Measurements from ENCODE around the gene RHNO1.
A peak's percentile ranks its signal among the peaks of the same experiment; 100 is the strongest.

Gene RHNO1

DNA sequence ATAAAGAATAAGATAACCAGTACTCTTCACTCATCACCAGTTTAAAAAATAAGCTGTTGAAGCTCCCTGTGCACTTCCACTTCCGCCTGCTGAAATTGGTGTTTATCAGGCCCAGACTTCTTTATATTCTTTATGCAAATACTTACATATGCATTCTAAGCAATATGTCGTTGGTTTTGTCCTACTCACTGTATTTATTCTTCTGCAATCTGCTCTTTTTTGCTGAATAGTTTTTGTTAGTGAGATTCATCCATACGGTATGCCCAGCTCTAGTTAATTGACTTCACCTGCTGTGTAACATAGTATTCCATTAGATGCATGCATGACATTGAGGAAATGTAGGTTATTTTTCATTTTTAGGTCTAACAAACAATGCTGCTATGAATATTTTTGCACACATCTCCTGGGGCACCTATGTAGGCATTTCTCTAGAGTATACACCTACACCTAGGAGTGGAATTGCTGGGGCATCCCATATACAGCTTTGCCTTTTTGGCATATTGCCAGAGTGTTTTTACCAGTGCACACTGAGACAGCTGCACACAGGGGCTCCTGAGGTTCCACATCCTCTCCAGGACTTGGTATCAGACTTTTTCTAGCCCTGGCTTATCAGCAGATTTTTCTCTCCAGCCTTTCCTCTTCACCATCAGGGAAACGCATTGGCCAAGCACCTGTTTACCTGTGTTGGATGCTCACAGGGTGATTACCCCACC is 41.2 kb upstream of the RHNO1 start:
- no peak for DNase-seq (ENCODE audit: extremely low read depth, low read depth)
- H3K4me3 ChIP-seq (replicated peaks; ENCODE audit: low read depth, low read length): no peak overlapping the region
- TF ChIP-seq, protein P1, sequence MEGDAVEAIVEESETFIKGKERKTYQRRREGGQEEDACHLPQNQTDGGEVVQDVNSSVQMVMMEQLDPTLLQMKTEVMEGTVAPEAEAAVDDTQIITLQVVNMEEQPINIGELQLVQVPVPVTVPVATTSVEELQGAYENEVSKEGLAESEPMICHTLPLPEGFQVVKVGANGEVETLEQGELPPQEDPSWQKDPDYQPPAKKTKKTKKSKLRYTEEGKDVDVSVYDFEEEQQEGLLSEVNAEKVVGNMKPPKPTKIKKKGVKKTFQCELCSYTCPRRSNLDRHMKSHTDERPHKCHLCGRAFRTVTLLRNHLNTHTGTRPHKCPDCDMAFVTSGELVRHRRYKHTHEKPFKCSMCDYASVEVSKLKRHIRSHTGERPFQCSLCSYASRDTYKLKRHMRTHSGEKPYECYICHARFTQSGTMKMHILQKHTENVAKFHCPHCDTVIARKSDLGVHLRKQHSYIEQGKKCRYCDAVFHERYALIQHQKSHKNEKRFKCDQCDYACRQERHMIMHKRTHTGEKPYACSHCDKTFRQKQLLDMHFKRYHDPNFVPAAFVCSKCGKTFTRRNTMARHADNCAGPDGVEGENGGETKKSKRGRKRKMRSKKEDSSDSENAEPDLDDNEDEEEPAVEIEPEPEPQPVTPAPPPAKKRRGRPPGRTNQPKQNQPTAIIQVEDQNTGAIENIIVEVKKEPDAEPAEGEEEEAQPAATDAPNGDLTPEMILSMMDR (IDR thresholded peaks at IDR 0.05; ENCODE audit: low read depth, low read length, missing control alignments): no peak

DNA sequence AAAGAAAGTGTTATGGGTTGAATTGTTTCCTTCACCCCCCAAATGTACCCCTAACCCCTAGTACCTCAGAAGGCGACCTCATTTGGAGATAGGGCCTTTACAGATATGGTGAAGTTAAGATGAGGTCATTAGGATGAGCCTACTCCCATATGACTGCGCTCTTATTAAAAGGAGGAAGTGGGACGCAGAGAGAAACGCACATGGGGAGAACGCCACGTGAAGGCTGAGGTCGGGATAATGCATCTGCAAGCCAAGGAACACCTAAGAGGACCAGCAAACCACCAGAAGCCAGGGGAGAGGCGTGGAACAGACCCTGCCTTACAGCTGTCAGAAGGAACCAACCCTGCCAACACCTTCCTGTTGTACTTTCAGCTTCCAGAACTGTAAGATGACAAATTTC is 40.4 kb upstream of the RHNO1 start:
- TF ChIP-seq, protein P1 (IDR thresholded peaks at IDR 0.05; ENCODE audit: low read depth, low read length, missing control alignments): no peak
- DNase-seq (ENCODE audit: extremely low read depth, low read depth): no peak
- no peak overlapping the region for H3K4me3 ChIP-seq (replicated peaks; ENCODE audit: low read depth, low read length)

DNA sequence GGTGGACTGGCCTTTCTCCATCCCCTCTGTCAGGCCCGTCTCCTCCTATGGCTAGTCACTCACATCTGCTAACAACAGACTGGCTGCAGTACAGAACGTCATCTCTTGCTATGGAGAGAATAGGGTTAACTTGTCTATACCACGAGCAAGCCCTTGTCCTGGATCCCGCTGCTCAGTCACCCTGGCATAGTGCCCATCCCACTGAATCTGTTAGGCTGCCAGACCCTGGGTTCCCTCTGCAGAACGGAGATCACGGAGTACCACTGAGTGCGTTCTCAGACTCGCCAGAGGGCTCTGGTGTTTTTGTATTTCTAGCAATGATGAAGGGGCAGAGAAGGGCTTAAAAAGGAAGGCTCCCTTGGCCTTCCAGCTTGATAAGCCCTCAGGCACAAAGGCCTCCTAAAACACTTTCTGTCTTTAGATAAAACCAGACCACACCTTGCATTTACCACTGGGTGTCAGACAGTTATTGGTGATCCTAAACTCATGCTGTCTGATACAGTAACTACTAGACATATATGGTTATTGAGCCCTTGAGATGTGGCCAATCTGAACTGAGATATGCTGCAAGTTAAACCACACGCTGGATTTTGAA is 35.9 kb upstream of the RHNO1 start:
- no peak overlapping the region for H3K4me3 ChIP-seq (replicated peaks; ENCODE audit: low read depth, low read length)
- TF ChIP-seq, protein P1 (IDR thresholded peaks at IDR 0.05; ENCODE audit: low read depth, low read length, missing control alignments): no peak
- no peak for DNase-seq (ENCODE audit: extremely low read depth, low read depth)

DNA sequence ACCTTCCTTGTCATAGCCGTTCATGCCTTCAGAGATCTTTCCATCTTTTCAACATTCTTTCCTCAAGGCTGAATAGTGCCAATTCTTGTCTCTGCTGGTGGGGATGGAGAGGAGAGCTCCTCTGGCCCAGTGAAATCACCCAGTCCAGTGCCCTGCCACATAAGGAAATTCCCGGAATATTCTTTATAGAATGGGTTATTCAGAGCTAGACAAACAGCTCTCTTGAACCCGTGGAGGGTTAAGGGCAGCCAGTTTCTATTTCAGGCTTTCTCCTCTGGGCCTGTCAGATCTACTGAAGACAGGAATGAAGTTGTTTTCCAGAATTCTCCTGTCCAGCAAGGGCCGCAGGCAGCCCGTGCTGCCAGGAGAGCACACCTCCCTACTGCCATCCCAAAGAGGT is 34.1 kb upstream of the RHNO1 start:
- no peak for DNase-seq (ENCODE audit: extremely low read depth, low read depth)
- TF ChIP-seq, protein P1 (IDR thresholded peaks at IDR 0.05; ENCODE audit: low read depth, low read length, missing control alignments): no peak

DNA sequence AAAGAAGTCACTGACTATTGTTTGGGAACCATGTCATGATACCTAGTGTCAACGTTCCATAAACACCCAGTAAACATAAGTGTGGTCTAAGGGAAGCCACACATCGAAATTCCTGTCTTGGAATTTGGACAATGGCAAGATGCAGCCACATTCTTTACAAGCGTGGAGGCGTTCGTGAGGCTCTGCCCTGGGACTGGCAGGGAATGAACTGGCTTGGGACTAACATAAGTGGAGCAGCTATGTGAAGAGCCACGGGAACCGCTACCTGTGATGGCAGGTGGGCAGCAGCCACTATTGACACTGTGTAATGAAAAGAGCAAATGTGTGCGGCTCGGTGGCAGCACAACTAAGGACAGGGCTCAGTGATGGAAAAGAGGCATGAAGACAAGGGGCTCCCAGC is 32.2 kb upstream of the RHNO1 start:
- H3K4me3 ChIP-seq (replicated peaks; ENCODE audit: low read depth, low read length): no peak overlapping the region
- TF ChIP-seq, protein P1 (IDR thresholded peaks at IDR 0.05; ENCODE audit: low read depth, low read length, missing control alignments): no peak
- no peak for DNase-seq (ENCODE audit: extremely low read depth, low read depth)

More for the DNA sequence above, 34.1 kb upstream of the RHNO1 start:
- no peak overlapping the region for H3K4me3 ChIP-seq (replicated peaks; ENCODE audit: low read depth, low read length)

DNA sequence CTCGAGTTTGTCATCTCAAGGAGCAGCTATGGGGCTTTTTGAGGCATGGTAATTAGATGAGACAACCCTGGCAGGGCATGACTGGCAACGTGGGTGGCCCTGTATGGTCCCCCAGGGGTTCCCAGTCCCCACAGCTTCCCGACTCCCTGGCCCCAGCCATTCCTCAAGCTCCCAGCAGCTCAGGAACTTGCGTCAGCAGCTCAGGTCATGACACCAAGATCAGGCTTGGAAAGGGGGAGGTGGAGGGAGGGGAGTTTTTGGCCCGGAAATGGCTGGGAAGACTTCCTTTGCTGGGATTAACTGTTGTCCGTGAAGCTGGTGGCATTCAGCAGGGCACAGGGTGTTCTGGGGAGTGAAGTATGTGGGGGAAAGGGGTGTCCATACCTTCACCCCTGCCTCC is 31.7 kb upstream of the RHNO1 start:
- TF ChIP-seq, protein P1 (IDR thresholded peaks at IDR 0.05; ENCODE audit: low read depth, low read length, missing control alignments): no peak
- no peak overlapping the region for H3K4me3 ChIP-seq (replicated peaks; ENCODE audit: low read depth, low read length)
- peak; percentile 44 for DNase-seq (ENCODE audit: extremely low read depth, low read depth)
